ENCODE data around the gene UBE2Z. TPM values are rescaled to one million over a fixed set of nuclear protein-coding genes. Genes with fewer than 3 reads are reported as not detected.

UBE2Z gene
- total and polyA plus RNA-seq, 4 donors = 10.5 to 23.8 (median 18.8) TPM

GRCh38 chr17:48868916-48869500 is 39.2 kb upstream of the UBE2Z start:
- peaks cover 0 to 17% (median 6%) of the 10 kb centered on the region in 4 donors for H3K36me3 ChIP-seq (ENCODE audit: control insufficient read depth in 4 of 4, insufficient read depth in 3 of 4, low read depth in 1 of 4, low read length in 3 of 4)
- WGBS = 74% methylated on average over 3 of the region's 3 CpGs
- H3K4me3 ChIP-seq (ENCODE audit: low read depth in 1 of 3, low read length in 3 of 3) = no peak overlapping the region
- H3K4me1 ChIP-seq (ENCODE audit: control insufficient read depth in 4 of 4, insufficient read depth in 4 of 4, low read length in 3 of 4) = peaks cover 10 to 34% (median 18%) of the 10 kb centered on the region in 4 donors
- no peak overlapping the region for H3K27ac ChIP-seq (ENCODE audit: low read depth in 1 of 2, low read length in 2 of 2)
- no peak for DNase-seq (ENCODE audit: low spot score)
- H3K9me3 ChIP-seq (ENCODE audit: control insufficient read depth in 4 of 4, low read length in 3 of 4) = no peaks in the 10 kb centered on the region
- no peak for TF ChIP-seq GABPA (IDR thresholded peaks at IDR 0.05 in 1 of 2, conservative IDR thresholded peaks at IDR 0.05 in 1 of 2)
- TF ChIP-seq ZBTB33 (IDR thresholded peaks at IDR 0.05) = no peak
- TF ChIP-seq TAF1 (conservative IDR thresholded peaks at IDR 0.05) = no peak
- TF ChIP-seq HNF4G (IDR thresholded peaks at IDR 0.05) = no peak
- TF ChIP-seq FOXA1 (IDR thresholded peaks at IDR 0.05) = no peak
- no peak for TF ChIP-seq RAD21 (IDR thresholded peaks at IDR 0.05)
- TF ChIP-seq NR2F2 (IDR thresholded peaks at IDR 0.05) = no peak
- TF ChIP-seq SP1 (IDR thresholded peaks at IDR 0.05) = no peak
- no peak for TF ChIP-seq RXRA (IDR thresholded peaks at IDR 0.05)
- TF ChIP-seq JUND (IDR thresholded peaks at IDR 0.05) = no peak
- TF ChIP-seq EGR1 (IDR thresholded peaks at IDR 0.05; ENCODE audit: low read depth in 2 of 2) = no peak
- no peak for TF ChIP-seq ATF3 (IDR thresholded peaks at IDR 0.05)
- TF ChIP-seq FOXA2 (IDR thresholded peaks at IDR 0.05) = no peak
- TF ChIP-seq REST (IDR thresholded peaks at IDR 0.05) = no peak
- TF ChIP-seq MAX (IDR thresholded peaks at IDR 0.05) = no peak
- TF ChIP-seq YY1 (IDR thresholded peaks at IDR 0.05) = no peak
- no peaks in the 10 kb centered on the region for H3K27me3 ChIP-seq (ENCODE audit: control insufficient read depth in 4 of 4, insufficient read depth in 4 of 4, low read length in 3 of 4)
- H3K9ac ChIP-seq (ENCODE audit: low read depth in 1 of 2, low read length in 2 of 2) = no peak overlapping the region

- no peak for TF ChIP-seq ZBTB33 (IDR thresholded peaks at IDR 0.05)
- no peak for TF ChIP-seq JUND (IDR thresholded peaks at IDR 0.05)
- TF ChIP-seq FOXA1 (IDR thresholded peaks at IDR 0.05) = no peak
- TF ChIP-seq CTCF (IDR thresholded peaks at IDR 0.05; ENCODE audit: low read depth, low read length, missing input control) = no peak
- TF ChIP-seq YY1 (IDR thresholded peaks at IDR 0.05) = no peak
- TF ChIP-seq RAD21 (IDR thresholded peaks at IDR 0.05) = no peak
- Histone ChIP-seq H3K4me3 (ENCODE audit: low read depth in 1 of 3, low read length in 3 of 3) (no peak overlapping the region), H3K9me3 (ENCODE audit: control insufficient read depth in 4 of 4, low read length in 3 of 4) (no peaks in the 10 kb centered on the region), H3K9ac (ENCODE audit: low read depth in 1 of 2, low read length in 2 of 2) (no peak overlapping the region), H3K27me3 (ENCODE audit: control insufficient read depth in 4 of 4, insufficient read depth in 4 of 4, low read length in 3 of 4) (no peaks in the 10 kb centered on the region), H3K27ac (ENCODE audit: low read depth in 1 of 2, low read length in 2 of 2) (no peak overlapping the region), H3K4me1 (ENCODE audit: control insufficient read depth in 4 of 4, insufficient read depth in 4 of 4, low read length in 3 of 4) (peaks cover 10 to 34% (median 18%) of the 10 kb centered on the region in 4 donors), H3K36me3 (ENCODE audit: control insufficient read depth in 4 of 4, insufficient read depth in 3 of 4, low read depth in 1 of 4, low read length in 3 of 4) (peaks cover 0 to 9% (median 2%) of the 10 kb centered on the region in 4 donors)
- no peak for DNase-seq (ENCODE audit: low spot score)
- 77% methylated on average over 6 of the region's 6 CpGs for WGBS
These were observed 38.3 kb upstream of the UBE2Z start for GRCh38 chr17:48869821-48870318.

All from liver (tissue), 9 donors.